GM19467 (cell line): ENCODE results near the gene MYBL2.
"Not testable (repeated sequence)": the region's sequence is repeated elsewhere in the genome, so short reads cannot be mapped to it uniquely, and the experiment has no call there.

Experiments
- ATAC-seq: cut with Tn5 transposase; IDR thresholded peaks from one replicate; pipeline ENCODE4 v1.9.1; 2021; ENCODE audit warnings: mild to moderate bottlenecking, moderate library complexity; ENCODE audit not compliant: unreplicated experiment

Gene MYBL2

DNA sequence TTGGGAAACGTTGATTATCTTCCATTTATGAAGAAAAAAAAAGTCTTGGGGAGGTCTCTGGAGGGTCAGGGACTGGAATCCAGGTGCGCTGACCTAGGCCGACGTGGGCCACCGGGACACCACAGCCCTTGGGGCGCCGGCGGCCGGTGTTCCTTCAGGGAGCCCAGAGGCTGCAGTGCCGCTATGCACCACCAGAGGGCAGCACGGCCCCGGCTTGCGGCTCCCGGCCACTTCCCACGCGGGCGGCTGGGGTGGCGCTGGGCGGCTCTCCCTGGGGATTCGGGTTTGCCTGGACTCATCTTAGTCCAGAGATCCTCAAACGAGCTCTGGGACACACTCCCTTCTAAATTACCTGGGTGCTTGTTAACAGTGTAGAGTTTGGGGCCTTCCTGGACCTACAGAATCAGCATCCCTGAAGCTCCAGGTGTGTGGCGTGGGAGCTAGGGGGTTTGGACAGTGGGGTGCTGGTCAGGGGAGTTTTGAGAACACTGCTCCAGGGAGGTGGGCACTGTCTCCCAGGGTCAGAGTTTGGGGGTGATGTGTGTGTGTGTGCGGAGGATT lies 82.9 kb downstream of the MYBL2 start:
- ATAC-seq: no peak

DNA sequence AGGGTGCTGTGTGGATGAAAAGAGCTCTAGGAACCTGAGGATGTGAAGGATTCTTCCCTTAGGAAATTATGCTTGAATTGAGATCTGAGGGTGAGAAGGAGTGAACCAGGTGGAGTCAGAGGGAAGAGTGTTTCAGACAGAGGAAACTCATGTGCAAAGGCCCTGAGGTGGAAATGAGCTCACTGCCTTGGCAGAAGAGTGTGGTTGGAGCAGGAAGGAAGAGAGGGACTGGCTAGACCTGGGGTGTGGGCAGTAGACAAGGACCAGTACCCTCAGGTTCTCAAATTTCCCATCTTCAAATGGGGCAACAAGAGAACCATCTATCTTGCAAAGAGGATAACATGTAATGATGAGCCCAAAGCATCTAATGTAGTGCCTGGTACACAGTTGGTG lies 83.9 kb downstream of the MYBL2 start:
- no peak for ATAC-seq

DNA sequence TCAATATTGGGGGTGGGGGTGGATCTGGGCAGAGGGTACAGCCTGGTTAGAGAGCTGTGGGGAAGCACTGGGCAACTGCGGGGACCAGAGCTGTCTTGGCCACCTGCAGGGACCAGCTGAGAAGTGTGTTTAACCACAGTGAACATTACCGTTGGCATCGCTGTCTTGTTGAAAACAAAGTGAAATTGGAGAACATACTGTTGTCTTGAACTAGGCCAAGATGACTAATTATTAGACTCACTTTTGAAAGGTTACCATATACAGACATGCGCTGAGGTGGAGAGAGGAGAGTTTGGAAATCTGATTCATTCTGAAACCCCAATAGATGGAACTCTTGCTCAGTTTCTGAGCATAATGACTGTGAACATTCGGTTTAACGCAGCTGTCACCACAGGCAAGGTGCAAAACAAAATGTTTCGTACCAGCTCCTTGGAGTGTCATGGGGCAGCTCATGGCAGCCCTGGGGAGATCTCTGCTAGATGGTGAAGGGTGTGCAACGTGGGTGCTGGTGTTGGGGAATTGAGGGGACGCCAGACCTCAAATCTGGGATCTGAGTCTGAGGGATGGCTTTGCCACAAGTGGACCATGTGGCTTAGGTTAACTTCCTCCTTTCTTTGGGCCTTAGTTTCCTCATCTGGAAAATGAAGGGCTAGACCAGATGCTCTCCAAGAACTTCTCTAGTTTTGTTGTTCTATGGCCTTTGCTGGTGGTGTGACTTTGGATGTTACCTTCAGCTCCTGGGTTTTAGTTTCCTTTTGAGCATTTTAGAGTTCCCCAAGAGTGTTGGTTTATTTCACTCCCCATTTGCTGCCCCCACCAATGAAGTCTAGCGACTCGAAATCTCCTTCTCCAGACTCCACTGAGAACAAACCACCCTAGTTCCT lies 84.5 kb downstream of the MYBL2 start:
- ATAC-seq: peak; percentile 65

DNA sequence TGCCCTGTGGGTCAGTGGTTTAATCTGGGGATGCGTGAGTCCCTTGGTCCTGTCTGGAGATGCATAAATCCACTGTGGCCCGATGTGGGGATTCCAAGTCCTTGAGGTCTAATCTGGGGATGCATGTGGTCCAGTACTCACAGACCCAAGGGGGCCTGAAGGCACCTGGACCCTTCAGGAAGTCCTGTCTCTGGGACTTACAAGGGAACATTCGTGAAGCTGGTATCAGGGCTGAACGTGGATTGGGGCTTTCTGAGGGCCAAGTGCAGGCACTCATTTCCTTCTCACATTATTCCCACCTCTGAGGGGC lies 85.1 kb downstream of the MYBL2 start:
- ATAC-seq: no peak

DNA sequence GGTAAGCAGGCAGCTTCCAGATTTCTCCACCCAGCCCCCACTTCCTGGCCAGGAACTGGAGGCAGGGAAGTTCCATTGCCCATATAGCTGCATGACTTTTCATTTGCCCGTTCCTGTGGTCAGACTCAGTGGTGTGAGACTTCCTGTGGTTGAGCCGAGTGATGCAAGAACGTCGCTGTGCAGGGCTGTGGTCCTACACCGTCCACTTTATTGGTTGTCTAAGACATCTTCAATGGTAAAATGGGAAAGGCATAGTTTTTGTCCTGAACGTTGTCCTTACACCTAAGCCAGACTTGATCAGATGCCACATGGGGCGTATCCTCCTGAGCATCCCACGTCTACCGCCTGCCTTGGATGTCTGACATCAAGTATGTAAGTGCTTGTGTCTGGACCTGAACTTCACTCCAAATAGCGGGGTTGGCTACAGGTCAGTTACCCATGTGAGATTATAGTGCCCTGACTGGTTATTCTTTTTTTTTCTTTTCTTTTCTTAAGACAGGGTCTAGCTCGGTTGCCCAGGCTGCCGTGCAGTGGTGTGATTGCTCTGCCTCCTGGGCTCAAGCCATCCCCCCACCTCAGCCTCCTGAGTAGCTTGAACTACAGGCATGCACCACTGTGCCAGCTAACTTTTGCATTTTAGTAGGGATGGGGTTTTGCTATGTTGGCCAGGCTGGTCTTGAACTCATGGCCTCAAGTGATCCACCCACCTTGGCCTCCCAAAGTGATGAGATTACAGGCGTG lies 85.8 kb downstream of the MYBL2 start:
- ATAC-seq: peak; percentile 46

DNA sequence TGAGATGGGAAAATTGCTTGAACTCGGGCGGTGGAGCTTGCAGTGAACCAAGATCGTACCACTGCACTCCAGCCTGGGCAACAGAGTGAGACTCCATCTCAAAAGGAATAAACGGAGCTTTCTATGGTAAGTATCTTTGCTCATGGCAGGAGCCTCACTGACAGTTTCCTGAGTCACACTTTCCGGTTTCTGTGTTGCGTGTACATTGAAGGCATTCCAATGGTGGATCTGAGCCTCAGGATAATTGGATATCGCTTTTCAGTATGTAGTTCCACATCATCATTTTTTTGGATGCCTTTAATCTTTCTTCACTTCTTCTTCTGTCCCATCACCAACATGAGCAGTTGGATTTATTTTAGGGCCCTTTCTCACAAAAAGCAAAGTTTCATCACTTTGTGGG lies 88.5 kb downstream of the MYBL2 start:
- ATAC-seq: no peak

DNA sequence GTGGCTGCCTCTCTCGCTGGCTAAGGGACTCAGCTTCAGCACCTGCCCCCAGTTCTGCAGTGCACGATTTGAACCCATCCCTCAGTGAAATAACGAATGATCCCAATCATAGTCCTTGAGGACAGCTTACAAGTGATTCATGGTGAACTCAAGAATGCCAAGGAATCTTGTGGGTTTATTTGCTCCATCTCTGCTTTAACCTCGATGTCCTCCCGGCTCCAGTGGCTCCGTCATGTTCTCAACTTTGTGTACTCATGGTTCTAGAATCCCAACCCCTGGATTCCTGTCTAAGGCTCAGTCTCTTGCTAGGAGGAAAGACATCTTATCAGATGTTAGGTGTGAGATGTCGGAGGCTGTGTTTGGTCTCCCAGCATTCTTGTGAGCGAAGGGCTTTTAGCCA lies 88.9 kb downstream of the MYBL2 start:
- ATAC-seq: no peak

DNA sequence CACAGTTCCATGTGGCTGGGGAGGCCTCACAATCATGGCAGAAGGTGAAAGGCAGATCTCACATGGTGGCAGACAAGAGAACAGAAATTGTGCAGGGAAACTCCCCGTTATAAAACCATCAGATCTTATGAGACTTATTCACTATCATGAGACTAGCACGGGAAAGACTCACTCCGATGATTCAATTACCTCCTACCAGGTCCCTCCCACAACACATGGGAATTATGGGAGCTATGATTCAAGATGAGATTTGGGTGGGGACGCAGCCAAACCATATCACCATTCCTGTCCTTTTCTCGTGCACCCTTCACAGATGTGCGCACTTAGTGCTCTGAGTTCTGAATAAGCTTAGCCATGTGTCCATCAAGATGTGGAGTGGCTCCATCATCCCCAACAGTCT lies 91.0 kb downstream of the MYBL2 start:
- not testable (repeated sequence) for ATAC-seq

DNA sequence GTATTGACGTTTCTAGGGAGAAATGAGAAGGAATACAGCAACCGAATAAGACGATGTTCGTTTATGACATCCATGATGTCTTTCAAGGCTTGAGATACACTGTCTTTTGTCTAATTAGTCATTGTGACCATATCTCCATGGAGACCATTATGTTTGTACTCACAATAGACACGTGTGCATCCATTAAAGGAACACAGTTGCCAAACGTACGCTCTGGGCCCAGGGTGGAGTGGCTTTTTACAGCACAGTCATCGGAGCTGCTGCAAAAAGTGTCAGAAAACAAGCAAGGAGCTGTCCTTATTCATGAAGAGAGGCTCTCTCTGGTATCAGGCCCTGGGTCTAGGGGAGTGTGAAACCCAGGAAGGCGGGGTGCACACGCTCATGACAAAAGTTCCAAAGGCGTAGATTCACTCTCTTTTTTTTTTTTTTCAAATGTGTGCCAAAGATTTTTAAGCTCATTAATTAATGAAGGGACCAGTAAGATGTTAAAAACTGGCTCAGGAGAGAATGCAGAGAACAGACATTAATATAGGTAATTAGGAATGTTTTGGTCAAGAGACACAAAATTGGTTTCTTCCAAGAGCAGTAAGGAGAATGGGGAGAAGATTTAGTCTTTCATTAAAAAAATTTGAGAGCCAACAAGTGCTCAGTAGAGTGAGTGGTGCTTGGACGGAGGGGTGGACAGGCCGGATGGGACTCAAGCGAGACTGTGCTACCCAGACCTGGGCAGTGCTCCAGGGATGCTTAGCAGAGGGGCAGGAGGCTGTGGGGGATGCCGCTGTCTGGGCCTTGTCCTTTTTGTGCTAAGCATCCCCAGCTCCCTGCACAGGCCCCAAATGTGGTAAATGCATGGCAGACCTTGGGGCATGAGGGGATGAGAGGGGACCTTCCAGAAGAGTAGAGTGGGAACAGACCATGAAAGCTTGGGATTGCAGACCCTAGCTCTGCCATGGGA lies 94.7 kb downstream of the MYBL2 start:
- ATAC-seq: no peak

DNA sequence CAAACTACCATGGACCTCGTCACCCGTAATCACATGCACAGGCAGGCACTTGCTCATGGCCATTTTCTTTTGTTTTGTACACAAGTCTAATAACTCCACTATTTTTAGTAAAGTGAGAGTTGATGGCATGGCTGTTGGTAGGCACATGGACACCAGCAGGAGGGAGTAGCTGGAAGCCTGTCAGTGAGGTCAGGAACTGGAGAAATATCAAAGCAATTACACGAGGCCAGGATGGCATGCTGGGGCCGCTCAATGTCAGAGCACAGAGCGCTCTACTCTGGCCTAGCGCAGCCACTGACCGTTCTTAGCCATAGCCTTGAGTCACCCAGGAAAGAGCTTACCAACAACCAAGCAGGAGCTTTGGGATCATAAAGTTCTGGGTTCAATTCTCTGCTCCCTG lies 96.0 kb downstream of the MYBL2 start:
- no peak for ATAC-seq

DNA sequence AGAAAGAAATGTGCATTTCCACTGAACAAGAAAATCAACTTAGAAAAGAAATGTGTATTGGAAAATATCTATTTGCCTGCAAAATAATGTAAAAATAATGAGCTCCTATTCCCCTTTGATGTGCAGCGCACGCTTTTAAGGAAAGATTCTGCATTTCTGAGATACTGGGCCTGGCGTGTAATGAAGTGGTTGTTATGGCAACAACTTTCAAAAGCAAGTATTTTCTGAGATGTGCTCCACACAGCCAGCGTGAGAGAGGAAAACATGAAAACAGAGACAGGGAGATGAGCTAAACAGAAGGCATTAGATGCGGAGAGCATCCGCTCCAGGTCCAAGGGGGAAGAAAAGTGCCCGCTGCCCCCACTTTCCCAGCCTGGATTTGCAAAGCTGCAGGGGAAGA lies 99.0 kb downstream of the MYBL2 start:
- no peak for ATAC-seq
